H1 (cell line): ENCODE data around the gene RASGRP1. TPM values are rescaled to one million over a fixed set of nuclear protein-coding genes. Genes with fewer than 3 reads are reported as not detected.

ENCODE experiments used
- CTCF ChIA-PET: fragments of 300-600 bp; sonication (Branson Sonifier 250); formaldehyde crosslinking; loops from one replicate; lab custom pipeline; 2021; ENCODE audit not compliant: partially characterized antibody; lab: Charles Lee
- POLR2A ChIA-PET: fragments of 300-600 bp; sonication (Branson Sonifier 250); formaldehyde crosslinking; loops from one replicate; lab custom pipeline; 2021; ENCODE audit warnings: inconsistent platforms; ENCODE audit not compliant: partially characterized antibody; lab: Charles Lee
- DNase-seq, 2 experiments: peaks; one replicate each; pipeline versions ENCODE4 v3.0.0 to v3.0.0-alpha.2; 2010 to 2022; ENCODE audit warnings: low spot score in 2 of 2, low read depth in 1 of 2, mixed read lengths in 1 of 2
- FAIRE-seq: peaks from 2 replicates; lab custom pipeline; 2011; peaks lifted over from hg19 to GRCh38; lab: Jason Lieb, UNC
- H2AFZ ChIP-seq: 2 replicates; pipeline ENCODE4 v1.8.1; 2012; ENCODE audit warnings: low read length, inconsistent platforms
- H2AK5ac ChIP-seq: 2 replicates; pipeline ENCODE4 v1.6.1; 2013; ENCODE audit warnings: low read depth, low read length
- H2BK120ac ChIP-seq: replicated peaks from 2 replicates; pipeline ENCODE3; 2013; ENCODE audit warnings: low read depth, low read length, inconsistent platforms
- H2BK12ac ChIP-seq: 2 replicates; pipeline ENCODE4 v1.6.1; 2013; ENCODE audit warnings: low read depth, low read length
- H2BK15ac ChIP-seq: 2 replicates; pipeline ENCODE4 v1.6.1; 2013; ENCODE audit warnings: low read length
- H2BK20ac ChIP-seq: 2 replicates; pipeline ENCODE4 v1.6.1; 2013; ENCODE audit warnings: low read length
- H2BK5ac ChIP-seq: 2 replicates; pipeline ENCODE4 v1.6.1; 2013; ENCODE audit warnings: low read depth, low read length
- H3K14ac ChIP-seq: 2 replicates; pipeline ENCODE4 v1.6.1; 2013; ENCODE audit warnings: inconsistent platforms; ENCODE audit not compliant: insufficient read length
- H3K18ac ChIP-seq: 2 replicates; pipeline ENCODE4 v1.6.1; 2013; ENCODE audit warnings: low read length; ENCODE audit errors: extremely low read depth
- H3K23ac ChIP-seq: 2 replicates; pipeline ENCODE4 v1.6.1; 2013; ENCODE audit warnings: inconsistent platforms; ENCODE audit not compliant: insufficient read length
- H3K23me2 ChIP-seq: 2 replicates; pipeline ENCODE4 v1.6.1; 2013; ENCODE audit warnings: low read depth, low read length
- H3K27ac ChIP-seq: 2 replicates; pipeline ENCODE4 v1.6.1; 2011; ENCODE audit warnings: low read depth, low read length, inconsistent platforms
- H3K27me3 ChIP-seq, 4 experiments: replicated peaks in 1 of 4; 1 replicate in 1 of 4; 2 replicates in 3 of 4; pipeline versions ENCODE4 v1.6.1 to v1.8.1; 2011 to 2013; ENCODE audit warnings: low read length in 3 of 4, mild to moderate bottlenecking in 3 of 4, inconsistent platforms in 2 of 4, mixed read lengths in 2 of 4, moderate library complexity in 1 of 4; ENCODE audit not compliant: control insufficient read depth in 3 of 4, insufficient read depth in 3 of 4; ENCODE audit errors: extremely low read depth in 1 of 4
- H3K36me3 ChIP-seq, 4 experiments: 2 replicates each; pipeline versions ENCODE4 v1.6.1 to v1.8.1; 2011 to 2013; ENCODE audit warnings: mild to moderate bottlenecking in 4 of 4, low read length in 3 of 4, moderate library complexity in 2 of 4, control low read depth in 1 of 4, inconsistent platforms in 1 of 4; ENCODE audit not compliant: insufficient read depth in 4 of 4, control insufficient read depth in 2 of 4
- H3K4ac ChIP-seq: replicated peaks from 2 replicates; pipeline ENCODE3; 2013; ENCODE audit warnings: low read length, low read depth, mixed read lengths, inconsistent platforms; ENCODE audit not compliant: insufficient read length
- H3K4me1 ChIP-seq, 4 experiments: replicated peaks in 1 of 4; 1 replicate in 1 of 4; 2 replicates in 3 of 4; pipeline versions ENCODE4 v1.6.1 to v1.8.1; 2011 to 2013; ENCODE audit warnings: low read length in 3 of 4, inconsistent platforms in 2 of 4, mixed read lengths in 1 of 4; ENCODE audit not compliant: insufficient read depth in 4 of 4, control insufficient read depth in 3 of 4
- H3K4me2 ChIP-seq, 2 experiments: 2 replicates each; pipeline versions ENCODE4 v1.6.1 to v1.8.1; 2011 to 2013; ENCODE audit warnings: low read depth in 2 of 2, low read length in 2 of 2, control low read depth in 1 of 2, inconsistent platforms in 1 of 2, mild to moderate bottlenecking in 1 of 2; ENCODE audit not compliant: insufficient read depth in 1 of 2
- H3K4me3 ChIP-seq, 4 experiments: fragments of 200-600, 300-600 bp in 1 of 4; sonication (generic), shearing (Covaris generic), sonication (Bioruptor Twin) in 1 of 4; 2 replicates each; pipeline versions ENCODE4 v1.5.1 to v1.8.1; 2011 to 2016; ENCODE audit warnings: low read length in 4 of 4, low read depth in 3 of 4, control low read depth in 2 of 4, inconsistent platforms in 2 of 4, mild to moderate bottlenecking in 2 of 4, mixed read lengths in 1 of 4, moderate library complexity in 1 of 4; ENCODE audit not compliant: insufficient read depth in 2 of 4; ENCODE audit errors: extremely low read depth in 1 of 4
- H3K56ac ChIP-seq: replicated peaks from 2 replicates; pipeline ENCODE3; 2013; ENCODE audit warnings: low read depth, mild to moderate bottlenecking, mixed read lengths, low read length, inconsistent platforms; ENCODE audit not compliant: insufficient read length
- H3K79me1 ChIP-seq: 2 replicates; pipeline ENCODE4 v1.6.1; 2013; ENCODE audit warnings: low read depth, low read length, control low read depth
- H3K79me2 ChIP-seq, 2 experiments: 2 replicates each; pipeline versions ENCODE4 v1.6.1 to v1.8.1; 2012 to 2013; ENCODE audit warnings: low read length in 2 of 2, mild to moderate bottlenecking in 2 of 2, inconsistent platforms in 1 of 2; ENCODE audit not compliant: insufficient read depth in 2 of 2, control insufficient read depth in 1 of 2
- H3K9ac ChIP-seq, 4 experiments: replicated peaks in 1 of 4; 1 replicate in 1 of 4; 2 replicates in 3 of 4; pipeline versions ENCODE4 v1.6.1 to v1.8.1; 2011 to 2013; ENCODE audit warnings: low read depth in 3 of 4, low read length in 3 of 4, control low read depth in 2 of 4, mild to moderate bottlenecking in 2 of 4, moderate library complexity in 2 of 4, inconsistent platforms in 1 of 4; ENCODE audit errors: extremely low read depth in 1 of 4
- H3K9me3 ChIP-seq, 2 experiments: 2 replicates each; pipeline versions ENCODE4 v1.6.1 to v1.8.1; 2012 to 2013; ENCODE audit warnings: mild to moderate bottlenecking in 2 of 2, moderate library complexity in 2 of 2, control low read depth in 1 of 2, inconsistent platforms in 1 of 2, low read depth in 1 of 2, low read length in 1 of 2, mixed read lengths in 1 of 2; ENCODE audit not compliant: insufficient read depth in 2 of 2
- H4K20me1 ChIP-seq, 2 experiments: replicated peaks in 1 of 2; 2 replicates each; pipeline versions ENCODE3 to v1.8.1; 2011 to 2013; ENCODE audit warnings: inconsistent platforms in 2 of 2, low read length in 2 of 2, mild to moderate bottlenecking in 1 of 2; ENCODE audit not compliant: insufficient read depth in 2 of 2, control insufficient read depth in 1 of 2
- H4K5ac ChIP-seq: 2 replicates; pipeline ENCODE4 v1.6.1; 2013; ENCODE audit warnings: low read length, low read depth, mixed read lengths, inconsistent platforms; ENCODE audit not compliant: insufficient read length
- H4K8ac ChIP-seq: 2 replicates; pipeline ENCODE4 v1.8.0; 2013; ENCODE audit warnings: mild to moderate bottlenecking, moderate library complexity, low read length, inconsistent platforms; ENCODE audit not compliant: insufficient read depth; ENCODE audit errors: extremely low read depth
- H4K91ac ChIP-seq: replicated peaks from 2 replicates; pipeline ENCODE3; 2013; ENCODE audit warnings: low read length, mixed read lengths, inconsistent platforms; ENCODE audit not compliant: insufficient read length
- POU5F1 ChIP-seq: IDR thresholded peaks from 2 replicates; pipeline ENCODE4 v1.6.1; 2011; ENCODE audit warnings: low read depth, mild to moderate bottlenecking, low read length, moderate library complexity
- RAD21 ChIP-seq, 2 experiments: IDR thresholded peaks in 1 of 2; conservative IDR thresholded peaks in 1 of 2; 2 replicates each; pipeline ENCODE4 v1.6.1; 2011; ENCODE audit warnings: low read depth in 2 of 2, low read length in 2 of 2, improper control_type of control experiment in 1 of 2, inconsistent platforms in 1 of 2, mild to moderate bottlenecking in 1 of 2, moderate library complexity in 1 of 2
- RBBP5 ChIP-seq: IDR thresholded peaks from 2 replicates; pipeline ENCODE4 v1.7.1; 2012; ENCODE audit warnings: low read depth, mild to moderate bottlenecking, inconsistent platforms, low read length, moderate library complexity, borderline replicate concordance
- WGBS, 2 experiments: shearing (Covaris generic) in 1 of 2; methylation state at CpG; one replicate each; pipeline versions ENCODE4 v1.1.6 to v1.1.7; 2013 to 2015; ENCODE audit warnings: low lambda C conversion rate in 2 of 2, mixed read lengths in 2 of 2, inconsistent platforms in 1 of 2, low coverage in 1 of 2, missing lambda C conversion rate in 1 of 2; ENCODE audit not compliant: insufficient replicate concordance in 2 of 2, insufficient coverage in 1 of 2, insufficient read length in 1 of 2; ENCODE audit errors: extremely low coverage in 1 of 2, missing lambda C conversion rate in 1 of 2; 5-methylcytosine and 5-hydroxymethylcytosine counted together
- polyA plus RNA-seq, 7 experiments: library from polyadenylated mRNA; depleted of rRNA in 3 of 7; stranded (reverse) in 5 of 7; unstranded in 2 of 7; fragments of >200 nt in 5 of 7; fragments of 200-250 nt in 2 of 7; gene quantifications; 1 replicate in 5 of 7; 2 replicates in 1 of 7; 4 replicates in 1 of 7; pipeline versions ENCODE4 v1.2.1 to v1.2.3, GENCODE V29; 2011 to 2013; ENCODE audit warnings: missing spikeins in 2 of 7, mixed read lengths in 2 of 7
- total RNA-seq: library from RNA; stranded (reverse); fragmentation: NEBNext Ultra II Directional; extraction: Animal tissue kit (Norgen Biotek cat#: 25700); gene quantifications from 2 replicates; pipeline ENCODE4 v1.2.1, GENCODE V29; 2021
- TF ChIP-seq, protein P1 (sequence below), 3 experiments: IDR thresholded peaks; 1 replicate in 2 of 3; 2 replicates in 1 of 3; pipeline versions ENCODE4 v1.5.1 to v1.6.1; 2011; ENCODE audit warnings: low read length in 3 of 3, mild to moderate bottlenecking in 3 of 3, inconsistent platforms in 2 of 3, low read depth in 1 of 3, moderate library complexity in 1 of 3; ENCODE audit not compliant: insufficient read depth in 1 of 3; ENCODE audit errors: control extremely low read depth in 1 of 3
- TF ChIP-seq, protein P2 (sequence below): IDR thresholded peaks from 2 replicates; pipeline ENCODE4 v1.6.1; 2012; ENCODE audit warnings: inconsistent platforms

RASGRP1 gene
- total and polyA plus RNA-seq, 2 of the 8 experiments (the other 6 are each of a cell fraction or from before 2014, with no cell fraction given): 1.1 to 2.1 TPM

DNA sequence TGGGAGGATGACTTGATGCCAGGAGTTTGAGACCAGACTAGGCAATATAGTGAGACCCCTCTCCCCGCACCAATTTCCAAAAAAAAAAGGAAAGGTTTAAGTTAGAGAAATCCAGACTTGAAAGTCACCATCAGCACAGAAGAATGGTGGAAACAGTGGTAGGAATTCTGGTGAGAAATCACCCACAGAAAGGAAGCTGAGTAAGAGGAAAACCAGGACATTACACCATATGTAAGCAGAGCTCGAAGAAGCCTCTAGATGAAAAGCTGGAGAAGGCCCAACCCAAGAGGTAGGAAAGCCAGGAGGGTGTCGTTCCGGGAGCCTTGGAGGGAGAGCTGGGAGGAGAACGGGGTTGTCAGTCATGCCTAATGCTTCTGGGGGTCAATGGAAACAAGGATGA, 40.5 kb downstream of the RASGRP1 start:
- no peak overlapping the region for H3K18ac ChIP-seq
- H3K56ac ChIP-seq: no peak overlapping the region
- no peaks in the 10 kb centered on the region for H3K27me3 ChIP-seq
- H3K79me2 ChIP-seq: no peaks in the 10 kb centered on the region
- DNase-seq: no peak
- no peak overlapping the region for H2BK12ac ChIP-seq
- H3K4ac ChIP-seq: no peak overlapping the region
- H2BK5ac ChIP-seq: no peak overlapping the region
- CTCF ChIA-PET: interaction anchor here (0.7 kb wide), 1 partner anchor 110 kb away, joined by 4 read pairs; no protein-coding TSS in a partner anchor
- H3K79me1 ChIP-seq: no peaks in the 10 kb centered on the region
- no peak overlapping the region for H4K8ac ChIP-seq
- no peak overlapping the region for H3K23ac ChIP-seq
- no peak overlapping the region for H3K4me2 ChIP-seq
- no peak overlapping the region for H3K9ac ChIP-seq
- H2AFZ ChIP-seq: no peak overlapping the region
- no peak overlapping the region for H2BK120ac ChIP-seq
- 84% methylated on average over 5 of the region's 5 CpGs; no CpG with 5 or more reads in 1 of the 2 experiments for WGBS, 2 experiments
- no peak for FAIRE-seq
- H2BK20ac ChIP-seq: no peak overlapping the region
- H3K27ac ChIP-seq: no peak overlapping the region
- no peak overlapping the region for H4K5ac ChIP-seq
- no peak overlapping the region for H2BK15ac ChIP-seq
- H3K4me1 ChIP-seq: no peaks in the 10 kb centered on the region
- H4K91ac ChIP-seq: no peak overlapping the region
- POLR2A ChIA-PET: no interaction called here
- H3K9me3 ChIP-seq: no peaks in the 10 kb centered on the region
- H3K14ac ChIP-seq: no peak overlapping the region
- H2AK5ac ChIP-seq: no peak overlapping the region
- H3K36me3 ChIP-seq: no peaks in the 10 kb centered on the region
- no peaks in the 10 kb centered on the region for H4K20me1 ChIP-seq
- H3K23me2 ChIP-seq: no peaks in the 10 kb centered on the region
- no peak overlapping the region for H3K4me3 ChIP-seq
- TF ChIP-seq, protein P1, sequence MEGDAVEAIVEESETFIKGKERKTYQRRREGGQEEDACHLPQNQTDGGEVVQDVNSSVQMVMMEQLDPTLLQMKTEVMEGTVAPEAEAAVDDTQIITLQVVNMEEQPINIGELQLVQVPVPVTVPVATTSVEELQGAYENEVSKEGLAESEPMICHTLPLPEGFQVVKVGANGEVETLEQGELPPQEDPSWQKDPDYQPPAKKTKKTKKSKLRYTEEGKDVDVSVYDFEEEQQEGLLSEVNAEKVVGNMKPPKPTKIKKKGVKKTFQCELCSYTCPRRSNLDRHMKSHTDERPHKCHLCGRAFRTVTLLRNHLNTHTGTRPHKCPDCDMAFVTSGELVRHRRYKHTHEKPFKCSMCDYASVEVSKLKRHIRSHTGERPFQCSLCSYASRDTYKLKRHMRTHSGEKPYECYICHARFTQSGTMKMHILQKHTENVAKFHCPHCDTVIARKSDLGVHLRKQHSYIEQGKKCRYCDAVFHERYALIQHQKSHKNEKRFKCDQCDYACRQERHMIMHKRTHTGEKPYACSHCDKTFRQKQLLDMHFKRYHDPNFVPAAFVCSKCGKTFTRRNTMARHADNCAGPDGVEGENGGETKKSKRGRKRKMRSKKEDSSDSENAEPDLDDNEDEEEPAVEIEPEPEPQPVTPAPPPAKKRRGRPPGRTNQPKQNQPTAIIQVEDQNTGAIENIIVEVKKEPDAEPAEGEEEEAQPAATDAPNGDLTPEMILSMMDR (IDR thresholded peaks at IDR 0.05; ENCODE audit: control extremely low read depth in 1 of 3, insufficient read depth in 1 of 3, low read depth in 1 of 3, low read length in 3 of 3): no peak
- TF ChIP-seq POU5F1 (no peak), RBBP5 (no peak), RAD21 (IDR thresholded peaks at IDR 0.05 in 1 of 2, conservative IDR thresholded peaks at IDR 0.05 in 1 of 2; ENCODE audit: low read depth in 2 of 2, low read length in 2 of 2) (no peak)
- TF ChIP-seq, protein P2, sequence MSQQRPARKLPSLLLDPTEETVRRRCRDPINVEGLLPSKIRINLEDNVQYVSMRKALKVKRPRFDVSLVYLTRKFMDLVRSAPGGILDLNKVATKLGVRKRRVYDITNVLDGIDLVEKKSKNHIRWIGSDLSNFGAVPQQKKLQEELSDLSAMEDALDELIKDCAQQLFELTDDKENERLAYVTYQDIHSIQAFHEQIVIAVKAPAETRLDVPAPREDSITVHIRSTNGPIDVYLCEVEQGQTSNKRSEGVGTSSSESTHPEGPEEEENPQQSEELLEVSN: no peak
